Activated T-helper 9 cell treated with anti-CD3 and anti-CD28 coated beads, Interleukin-2, amount 50 U/mL, for 16 hours (primary cell): ENCODE results near the gene CBR3.

Experiments used
- DNase-seq: peaks from one replicate; pipeline ENCODE4 v3.0.0-alpha.2; 2020; ENCODE audit warnings: low read depth

Gene CBR3

DNA sequence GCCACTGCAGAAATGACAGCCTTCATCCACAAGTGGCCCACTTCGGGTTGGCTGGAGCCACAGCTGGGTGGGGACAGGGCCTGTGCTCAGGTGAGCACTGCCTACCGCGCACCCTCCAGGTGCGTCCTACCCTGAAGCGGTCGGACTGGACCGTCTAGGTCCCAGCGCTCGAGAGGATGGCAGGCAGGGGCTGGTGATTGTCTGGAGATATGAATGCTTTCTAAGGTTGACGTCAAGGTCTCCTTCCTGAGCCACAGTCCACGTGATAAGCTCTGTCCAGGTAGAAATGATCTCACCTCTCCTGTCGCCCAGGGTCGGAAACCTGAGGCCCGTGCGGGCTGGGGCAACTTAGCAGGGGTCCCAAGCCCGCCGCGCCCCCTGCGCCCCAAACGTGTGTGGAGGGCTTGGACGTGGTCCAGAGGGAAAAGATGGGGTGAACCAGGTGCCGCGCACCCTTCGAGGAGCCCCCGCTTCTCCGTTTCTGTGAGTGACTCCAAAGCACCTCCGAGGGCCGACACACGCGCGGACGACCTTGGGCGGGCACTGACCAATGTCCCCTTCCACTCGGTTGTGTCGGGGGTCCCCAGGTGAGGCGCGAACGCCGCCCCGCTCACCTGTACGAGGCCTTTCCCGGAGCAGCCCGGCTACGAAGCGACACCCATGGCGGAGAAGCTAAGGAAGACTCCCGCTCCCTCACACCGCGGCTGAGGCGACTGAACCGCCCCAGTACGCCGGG lies 20.9 kb downstream of the CBR3 start:
- no peak for DNase-seq

DNA sequence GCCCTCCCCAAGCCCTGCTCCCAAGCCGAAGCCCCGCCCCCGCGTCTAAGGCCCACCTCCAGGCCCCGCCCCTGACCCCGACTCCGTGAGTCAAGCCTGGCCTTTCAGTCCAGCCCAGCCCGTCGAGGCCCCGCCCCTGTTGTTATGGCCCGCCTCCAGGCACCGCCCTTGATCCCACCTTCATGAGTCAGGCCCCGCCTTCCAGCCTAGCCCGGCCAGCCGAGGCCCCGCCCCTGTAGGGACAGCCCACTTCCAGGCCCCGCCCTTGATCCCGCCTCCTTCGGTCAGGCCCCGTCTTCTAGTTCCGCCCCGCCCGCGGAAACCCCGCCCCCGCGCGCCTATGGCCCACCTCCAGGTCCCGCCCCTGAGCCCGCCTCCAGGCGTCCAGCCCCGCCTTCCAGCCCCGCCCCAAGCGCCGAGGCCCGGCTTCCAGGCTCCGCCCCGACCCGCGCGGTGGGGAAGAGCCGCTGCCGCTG lies 21.5 kb downstream of the CBR3 start:
- DNase-seq = peak; percentile 100

DNA sequence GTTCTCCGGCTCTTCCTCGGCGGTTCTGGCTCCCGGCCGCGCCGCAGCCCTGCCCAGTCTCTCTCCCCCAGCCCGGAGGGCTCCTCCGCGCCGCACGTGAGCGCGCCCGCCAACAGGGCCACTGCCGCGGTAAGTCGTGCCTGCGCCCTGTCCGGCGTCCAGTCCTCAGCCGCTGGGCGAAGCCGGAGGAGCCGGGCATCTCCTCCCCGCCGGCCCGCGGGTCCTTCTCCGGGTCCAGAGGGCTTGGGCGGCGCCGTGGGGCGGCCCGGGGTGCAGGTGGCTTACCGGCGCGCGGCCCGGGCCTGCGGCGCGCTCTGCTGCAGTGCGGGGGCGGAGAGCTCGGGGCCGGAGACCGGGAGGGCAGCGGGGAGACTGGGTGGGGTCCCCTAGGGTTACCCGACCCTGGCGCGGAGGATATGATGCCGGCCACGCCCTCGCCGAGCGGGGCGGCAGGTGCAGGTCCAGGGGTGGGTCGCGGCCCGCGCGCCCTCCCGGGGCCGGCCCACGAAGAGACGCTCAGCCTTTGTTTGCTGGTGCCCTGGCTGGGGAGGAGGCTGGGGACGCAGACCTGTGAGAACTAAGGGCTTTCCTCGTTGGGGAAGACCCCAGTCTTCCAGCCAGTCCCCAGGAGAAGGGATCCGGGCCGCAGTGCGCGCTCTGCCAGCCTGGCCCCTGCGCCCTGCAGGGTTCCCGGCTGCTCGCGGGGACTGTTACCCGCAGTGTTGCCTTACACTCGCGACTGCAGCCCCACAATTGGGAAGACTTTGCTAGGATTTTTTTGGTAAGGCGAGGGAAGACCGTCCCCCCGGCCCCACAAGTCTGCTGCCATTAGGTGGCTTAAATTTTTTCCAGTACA lies 22.2 kb downstream of the CBR3 start, which contains the start of gene DOP1B:
Gene DOP1B, plus strand, starts transcription at position 10 of the 856 bp plus-strand sequence. CDS start 7,910 bp downstream, outside the sequence.
- DNase-seq = peak; percentile 31

- DNase-seq = no peak
Measured at GRCh38 chr21:36159356-36159921, 24.6 kb downstream of the CBR3 start.

- DNase-seq = no peak
Measured at GRCh38 chr21:36160850-36161178, 25.9 kb downstream of the CBR3 start.

DNA sequence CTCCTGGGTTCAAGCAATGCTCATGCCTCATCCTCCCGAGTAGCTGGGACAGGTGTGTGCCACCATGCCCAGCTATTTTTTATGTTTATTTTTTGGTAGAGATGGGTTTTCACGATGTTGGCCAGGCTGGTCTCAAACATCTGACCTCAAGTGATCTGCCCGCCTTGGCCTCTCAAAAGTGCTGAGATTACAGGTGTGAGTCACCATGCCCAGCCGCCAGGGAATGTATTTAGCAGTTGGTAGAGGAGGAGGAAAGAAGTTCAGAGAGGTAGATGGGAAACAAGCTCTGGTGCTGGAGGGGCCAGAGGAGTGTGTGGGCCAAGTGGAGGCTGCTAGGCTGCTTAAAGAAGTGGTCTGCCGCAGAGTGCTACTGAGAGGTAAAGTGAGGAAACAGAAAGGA lies 27.8 kb downstream of the CBR3 start:
- DNase-seq = no peak

- no peak for DNase-seq
Measured at GRCh38 chr21:36163750-36164741, 29.2 kb downstream of the CBR3 start.

GRCh38 chr21:36165356-36165755 lies 30.5 kb downstream of the CBR3 start:
- DNase-seq = no peak

- no peak for DNase-seq
Measured at GRCh38 chr21:36166705-36167104, 31.8 kb downstream of the CBR3 start.

DNA sequence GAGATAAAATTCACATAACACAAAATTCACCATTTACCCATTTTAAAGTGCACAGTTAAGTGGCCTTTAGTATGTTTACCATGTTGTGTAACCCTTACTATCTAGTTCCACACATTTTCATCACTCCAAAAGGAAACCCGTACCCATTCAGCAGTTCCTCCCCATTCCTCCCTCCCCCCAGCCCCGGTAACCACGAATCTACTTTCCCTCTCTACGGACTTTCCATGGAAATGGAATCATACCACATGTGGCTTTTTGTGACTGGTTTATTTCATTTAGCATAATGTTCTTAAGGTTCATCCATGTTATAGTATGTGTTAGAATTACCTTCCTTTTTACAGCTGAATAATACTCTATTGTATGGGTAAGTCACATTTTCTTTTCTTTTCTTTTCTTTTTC lies 32.7 kb downstream of the CBR3 start:
- DNase-seq = no peak

DNA sequence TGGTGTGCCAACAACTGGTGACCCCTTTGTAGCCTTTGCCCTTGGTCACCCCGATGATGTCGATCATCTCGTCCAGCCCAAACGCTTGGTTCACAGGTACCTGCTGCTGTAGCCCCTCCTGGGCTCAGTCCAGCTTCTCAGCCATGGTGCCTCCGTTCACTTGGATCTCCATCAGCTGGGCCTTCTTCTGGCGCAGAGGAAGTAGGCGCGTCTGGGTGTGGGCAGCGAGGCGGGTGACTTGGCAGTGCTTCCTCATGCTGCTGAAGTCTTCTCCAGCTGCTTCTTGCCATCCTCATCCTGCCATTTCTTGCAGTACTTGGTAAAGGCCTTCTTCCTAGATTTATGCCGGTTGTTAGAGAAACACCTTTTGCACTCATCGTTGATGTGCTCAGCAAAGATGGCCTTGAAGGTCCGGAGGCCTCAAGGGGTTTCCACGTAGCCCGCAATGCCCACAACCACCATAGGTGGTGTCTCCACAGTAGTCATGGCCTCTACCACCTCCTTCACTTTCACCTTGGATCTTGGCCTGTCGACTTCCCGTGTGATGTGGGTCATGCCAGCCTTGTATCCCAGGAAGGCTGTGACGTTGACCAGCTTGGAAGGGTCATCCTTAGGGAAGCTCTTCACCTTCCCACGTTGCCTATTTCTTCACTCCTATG lies 34.7 kb downstream of the CBR3 start:
- DNase-seq = no peak

- DNase-seq = no peak
Measured at GRCh38 chr21:36170823-36171222, 35.9 kb downstream of the CBR3 start.

DNA sequence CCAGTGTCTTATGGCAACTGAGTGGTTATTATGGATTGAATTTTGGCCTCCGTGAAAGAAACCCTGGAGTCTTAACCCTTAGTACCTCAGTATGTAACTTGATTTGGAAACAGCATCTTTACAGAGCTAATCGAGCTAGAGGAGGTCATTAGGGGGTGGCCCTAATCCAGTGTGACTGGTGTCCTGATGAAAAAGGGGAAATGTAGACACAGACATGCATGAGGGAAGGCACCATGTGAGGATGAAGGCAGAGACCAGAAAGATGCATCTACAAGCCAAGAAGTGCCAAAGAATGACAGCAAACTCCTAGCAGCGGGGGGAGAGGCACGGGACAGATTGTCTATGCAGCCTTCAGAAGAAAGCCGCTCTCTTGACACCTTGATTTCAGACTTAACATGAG lies 36.5 kb downstream of the CBR3 start:
- no peak for DNase-seq

DNA sequence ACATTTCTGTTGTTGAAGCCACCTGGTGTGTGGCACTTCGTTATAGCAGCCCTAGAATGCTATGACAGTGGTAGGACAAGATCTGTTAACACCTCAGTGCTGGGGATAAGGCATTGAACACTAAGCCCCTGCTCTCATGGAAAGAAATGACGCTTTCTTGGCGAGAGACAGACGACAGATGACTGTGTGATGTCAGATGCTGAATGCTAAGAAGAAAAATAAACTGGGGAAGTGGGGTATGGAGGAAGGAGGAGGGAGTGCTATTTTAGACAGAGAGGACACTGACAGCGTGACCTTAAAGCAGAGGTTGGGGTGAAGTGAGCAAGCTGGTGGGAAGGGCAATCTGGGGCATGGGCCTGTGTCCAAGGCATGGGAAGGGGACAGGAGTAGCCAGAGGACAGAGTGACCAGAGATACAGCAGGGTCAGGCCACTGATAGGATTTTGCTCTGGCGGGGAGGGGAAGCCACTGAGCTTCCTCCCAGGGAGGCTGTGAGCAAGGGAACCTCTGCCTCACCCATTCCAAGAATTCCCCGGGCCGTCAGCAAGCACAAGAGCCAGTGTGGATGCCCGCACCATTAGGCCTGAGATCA lies 37.0 kb downstream of the CBR3 start:
- no peak for DNase-seq

DNA sequence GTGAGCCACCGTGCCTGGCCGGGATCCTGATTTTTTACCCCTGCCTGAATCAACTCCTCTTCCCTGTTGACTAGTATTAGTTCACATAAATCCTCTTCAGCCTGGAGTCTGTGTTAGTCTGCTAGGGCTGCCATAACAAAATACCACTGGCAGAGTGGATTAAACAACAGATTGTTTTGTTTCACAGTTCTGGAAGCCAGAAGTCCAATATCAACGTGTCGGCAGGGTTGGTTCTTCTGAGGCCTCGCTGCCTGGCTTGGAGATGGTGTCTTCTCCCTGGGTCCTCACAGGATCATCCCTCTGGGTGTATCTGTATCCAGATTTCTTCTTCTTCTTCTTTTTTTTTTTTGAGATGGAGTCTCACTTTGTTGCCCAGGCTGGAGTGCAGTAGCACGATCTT lies 39.9 kb downstream of the CBR3 start:
- DNase-seq = no peak

GRCh38 chr21:36175771-36176565 lies 41.1 kb downstream of the CBR3 start:
- no peak for DNase-seq

GRCh38 chr21:36178349-36178748 lies 43.5 kb downstream of the CBR3 start:
- no peak for DNase-seq

GRCh38 chr21:36179145-36179544 lies 44.3 kb downstream of the CBR3 start:
- DNase-seq = no peak

DNA sequence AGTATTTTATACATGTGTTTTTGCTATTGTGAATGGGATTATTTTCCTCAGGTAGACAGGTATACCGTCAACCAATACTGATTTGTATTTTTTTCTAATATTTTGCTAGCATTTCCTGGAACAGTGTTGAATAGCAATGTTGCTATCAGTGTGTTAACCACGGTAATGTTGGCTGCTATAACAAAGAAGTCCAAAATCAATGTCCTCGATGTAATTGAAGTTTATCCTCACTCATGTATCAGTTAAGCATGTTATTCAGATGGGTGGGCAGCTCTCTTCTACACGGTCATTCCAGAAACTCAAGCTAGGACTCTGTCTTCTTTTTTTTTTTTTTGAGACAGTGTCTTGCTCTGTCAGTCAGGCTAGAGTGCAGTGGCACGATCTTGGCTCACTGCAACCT lies 46.1 kb downstream of the CBR3 start:
- no peak for DNase-seq
